Upper lobe of right lung (tissue), 1 donor: Measurements from ENCODE around the gene CDK6. TPM values are rescaled to one million over a fixed set of nuclear protein-coding genes. Genes with fewer than 3 reads are reported as not detected.

Experiments
- ATAC-seq: fragments of 200-7000 bp; cut with Tn5 transposase; one replicate; pipeline ENCODE4 v1.9.1; 2020; ENCODE audit warnings: mild to moderate bottlenecking, moderate library complexity
- DNase-seq: peaks from one replicate; pipeline ENCODE4 v3.0.0-alpha.2; 2020
- H3K27ac ChIP-seq: fragments of 200-600 bp; one replicate; pipeline ENCODE4 v1.8.0; 2022
- H3K27me3 ChIP-seq: fragments of 200-600 bp; one replicate; pipeline ENCODE4 v1.8.0; 2022; ENCODE audit warnings: mild to moderate bottlenecking
- H3K36me3 ChIP-seq: fragments of 200-600 bp; one replicate; pipeline ENCODE4 v1.8.0; 2022
- H3K4me1 ChIP-seq: fragments of 200-600 bp; one replicate; pipeline ENCODE4 v1.8.0; 2022
- H3K4me3 ChIP-seq: fragments of 200-600 bp; one replicate; pipeline ENCODE4 v1.8.0; 2022; ENCODE audit warnings: mild to moderate bottlenecking
- H3K9me3 ChIP-seq: fragments of 200-600 bp; one replicate; pipeline ENCODE4 v1.8.0; 2022
- intact Hi-C: fragments of 100-400 bp; cut with DNase I; formaldehyde crosslinking; loops from one replicate; pipeline ENCODE4 v1.11.0; 2022
- total RNA-seq: library from RNA; stranded (reverse); fragmentation: NEBNext Ultra II Directional; extraction: Animal tissue kit (Norgen Biotek cat#: 25700); gene quantifications from one replicate; pipeline ENCODE4 v1.2.1, GENCODE V29; 2021
- TF ChIP-seq, protein P1 (sequence below): fragments of 200-600 bp; IDR thresholded peaks from one replicate; pipeline ENCODE4 v1.8.0; 2022; ENCODE audit warnings: antibody characterized with exemption
- donor health status: DM: no; HTN: yes; CAD: no; lungs with severe emphysema.

CDK6 gene
- total RNA-seq, 1 donor from 2014 or later, result 22.4 TPM

DNA sequence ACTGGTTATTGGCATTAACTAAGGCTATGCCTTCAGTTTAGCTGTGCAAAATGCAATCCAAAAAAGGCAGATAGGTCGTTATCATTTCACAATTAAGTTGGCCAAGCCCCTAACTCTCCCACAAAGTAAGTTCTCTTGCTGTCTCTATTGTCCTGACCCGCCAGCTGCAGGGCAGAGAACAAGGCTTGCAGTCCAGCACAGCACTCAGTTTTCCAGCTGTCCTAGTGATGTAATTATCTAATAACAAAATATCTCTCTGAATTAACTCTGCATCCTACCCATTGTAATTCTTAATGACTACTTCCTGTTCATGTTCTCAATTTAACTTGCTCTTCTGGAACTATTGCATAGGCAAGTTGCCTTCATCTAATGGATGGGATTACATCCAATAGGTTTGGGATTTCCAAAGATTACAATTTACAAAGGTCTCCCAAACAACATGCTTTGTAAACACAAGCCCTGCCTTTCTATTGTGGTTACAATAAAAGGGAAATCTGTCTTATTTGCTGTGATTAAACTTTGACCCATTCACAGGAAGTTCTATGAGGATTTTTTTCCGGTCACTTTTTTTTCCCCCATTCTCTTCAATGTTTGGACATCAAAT, 55.2 kb downstream of the CDK6 start:
- Histone ChIP-seq H3K4me1 (peaks cover 12% of the 10 kb centered on the region), H3K27ac (no peak overlapping the region), H3K27me3 (no peaks in the 10 kb centered on the region), H3K4me3 (no peak overlapping the region), H3K9me3 (no peaks in the 10 kb centered on the region), H3K36me3 (no peaks in the 10 kb centered on the region)
- ATAC-seq (peak; percentile 62), DNase-seq (no peak)
- intact Hi-C loops, result no loop called here
- TF ChIP-seq, protein P1, sequence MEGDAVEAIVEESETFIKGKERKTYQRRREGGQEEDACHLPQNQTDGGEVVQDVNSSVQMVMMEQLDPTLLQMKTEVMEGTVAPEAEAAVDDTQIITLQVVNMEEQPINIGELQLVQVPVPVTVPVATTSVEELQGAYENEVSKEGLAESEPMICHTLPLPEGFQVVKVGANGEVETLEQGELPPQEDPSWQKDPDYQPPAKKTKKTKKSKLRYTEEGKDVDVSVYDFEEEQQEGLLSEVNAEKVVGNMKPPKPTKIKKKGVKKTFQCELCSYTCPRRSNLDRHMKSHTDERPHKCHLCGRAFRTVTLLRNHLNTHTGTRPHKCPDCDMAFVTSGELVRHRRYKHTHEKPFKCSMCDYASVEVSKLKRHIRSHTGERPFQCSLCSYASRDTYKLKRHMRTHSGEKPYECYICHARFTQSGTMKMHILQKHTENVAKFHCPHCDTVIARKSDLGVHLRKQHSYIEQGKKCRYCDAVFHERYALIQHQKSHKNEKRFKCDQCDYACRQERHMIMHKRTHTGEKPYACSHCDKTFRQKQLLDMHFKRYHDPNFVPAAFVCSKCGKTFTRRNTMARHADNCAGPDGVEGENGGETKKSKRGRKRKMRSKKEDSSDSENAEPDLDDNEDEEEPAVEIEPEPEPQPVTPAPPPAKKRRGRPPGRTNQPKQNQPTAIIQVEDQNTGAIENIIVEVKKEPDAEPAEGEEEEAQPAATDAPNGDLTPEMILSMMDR, result no peak

DNA sequence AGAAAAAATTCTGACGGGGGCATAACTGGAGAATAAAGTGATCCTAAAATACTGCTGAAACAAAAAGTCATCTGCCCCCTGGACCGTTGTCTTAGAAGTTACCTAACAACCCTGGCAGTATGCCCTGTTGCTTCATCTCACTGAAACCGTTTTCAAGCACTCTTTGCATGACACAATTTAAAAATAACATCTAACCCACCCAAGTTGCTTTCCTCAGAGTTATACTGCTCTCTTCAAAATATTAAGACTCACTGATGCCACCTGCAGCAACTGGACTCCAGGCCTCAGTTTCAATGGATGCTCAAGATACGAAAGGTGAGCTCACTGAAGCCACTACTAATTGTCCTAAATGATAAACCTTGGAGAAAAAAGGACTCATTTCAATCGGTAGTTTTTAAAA, 57.4 kb downstream of the CDK6 start:
- Histone ChIP-seq H3K4me3 (no peak overlapping the region), H3K27ac (no peak overlapping the region), H3K36me3 (no peaks in the 10 kb centered on the region), H3K9me3 (no peaks in the 10 kb centered on the region), H3K4me1 (peaks cover 12% of the 10 kb centered on the region), H3K27me3 (no peaks in the 10 kb centered on the region)
- intact Hi-C loops, result no loop called here
- ATAC-seq, result peak; percentile 41
- TF ChIP-seq, protein P1, result no peak
- no peak for DNase-seq

DNA sequence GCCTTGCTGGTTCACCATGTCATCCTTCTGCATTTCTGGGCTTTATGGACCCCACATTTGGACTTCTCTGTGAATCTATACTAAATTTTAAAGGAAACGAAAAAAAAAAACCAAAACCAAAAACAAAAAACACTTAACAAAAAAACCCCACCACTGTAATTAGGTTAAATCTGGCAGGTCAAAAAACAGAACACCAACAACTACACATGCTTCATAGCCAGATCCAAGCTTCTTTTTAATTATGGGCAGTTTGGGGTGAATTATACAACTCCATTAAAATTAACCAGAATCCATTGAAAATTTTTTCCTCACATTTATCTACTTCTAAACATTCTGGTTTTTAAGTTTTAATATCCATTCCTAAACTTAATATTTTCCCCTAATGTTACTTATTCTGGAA, 58.4 kb downstream of the CDK6 start:
- no peaks in the 10 kb centered on the region for H3K9me3 ChIP-seq

DNA sequence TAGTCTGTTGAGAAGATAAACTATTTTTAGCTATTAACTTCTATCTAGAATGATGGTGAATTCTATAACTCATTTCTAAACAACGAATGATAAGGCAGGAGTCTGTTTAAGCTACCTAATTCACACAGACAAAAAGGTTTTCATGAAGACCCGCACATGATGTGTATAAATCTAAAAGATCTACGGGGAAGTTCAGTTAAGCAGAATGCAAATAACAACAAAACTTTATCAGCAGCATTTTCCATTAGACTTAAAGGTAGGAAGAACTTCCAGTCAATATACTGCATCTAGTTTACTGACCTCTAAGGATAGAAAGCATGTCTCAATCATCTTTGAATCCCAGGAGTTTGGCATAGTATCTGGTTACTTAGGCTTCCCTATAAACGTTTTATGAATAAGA, 62.6 kb downstream of the CDK6 start:
- intact Hi-C loops, result no loop called here
- no peak for ATAC-seq

More for the DNA sequence above, 58.4 kb downstream of the CDK6 start:
- Histone ChIP-seq H3K4me3 (no peak overlapping the region), H3K27me3 (no peaks in the 10 kb centered on the region), H3K4me1 (peaks cover 12% of the 10 kb centered on the region), H3K27ac (no peak overlapping the region), H3K36me3 (peaks cover 7% of the 10 kb centered on the region)
- intact Hi-C loops, result no loop called here
- no peak for ATAC-seq
- DNase-seq, result no peak
- TF ChIP-seq, protein P1, result no peak

DNA sequence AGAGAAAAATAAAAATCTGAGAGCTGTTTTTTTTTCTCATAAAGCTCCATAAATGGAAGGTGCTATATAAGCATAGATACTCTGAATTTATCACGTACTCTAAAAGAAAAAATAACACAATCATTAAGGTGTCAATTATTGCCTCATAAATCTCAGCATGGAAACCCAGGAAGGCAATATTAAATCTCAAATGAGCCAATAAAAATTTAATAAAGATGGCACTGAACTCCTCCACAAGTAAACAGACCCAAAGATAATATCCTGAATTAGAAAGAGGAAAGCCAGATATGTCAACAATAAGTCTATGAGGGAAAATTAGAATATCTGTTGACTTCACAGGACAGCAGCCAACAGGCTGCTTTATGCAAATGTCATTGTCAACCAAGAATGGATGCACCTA, 66.5 kb downstream of the CDK6 start:
- Histone ChIP-seq H3K27ac (no peak overlapping the region), H3K9me3 (no peaks in the 10 kb centered on the region), H3K36me3 (peaks cover 7% of the 10 kb centered on the region), H3K4me3 (no peak overlapping the region), H3K27me3 (no peaks in the 10 kb centered on the region), H3K4me1 (peaks cover 13% of the 10 kb centered on the region)
- no peak for DNase-seq
- intact Hi-C loops, result no loop called here
- TF ChIP-seq, protein P1, result no peak
- no peak for ATAC-seq

More for the DNA sequence above, 62.6 kb downstream of the CDK6 start:
- H3K27me3 ChIP-seq, result no peaks in the 10 kb centered on the region
- H3K4me1 ChIP-seq, result peaks cover under 1% of the 10 kb centered on the region
- H3K27ac ChIP-seq, result no peak overlapping the region
- TF ChIP-seq, protein P1, result no peak
- H3K4me3 ChIP-seq, result no peak overlapping the region
- no peaks in the 10 kb centered on the region for H3K9me3 ChIP-seq
- peaks cover 7% of the 10 kb centered on the region for H3K36me3 ChIP-seq
- no peak for DNase-seq

DNA sequence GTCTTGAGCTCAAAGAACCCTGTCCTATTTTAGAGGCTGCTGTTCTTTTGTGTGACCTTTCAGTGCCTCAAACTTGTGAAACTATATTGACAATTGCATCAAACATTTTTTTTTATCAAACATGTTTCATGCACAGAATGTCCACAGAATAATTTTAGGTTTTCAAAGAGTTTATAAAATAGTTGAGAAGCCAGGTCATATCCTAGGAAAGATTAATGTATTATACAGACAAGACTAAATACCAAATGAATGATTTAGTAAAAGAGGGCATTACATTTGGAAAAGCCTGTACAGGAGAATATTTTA, 67.0 kb downstream of the CDK6 start:
- Histone ChIP-seq H3K27me3 (no peaks in the 10 kb centered on the region), H3K36me3 (peaks cover 7% of the 10 kb centered on the region), H3K4me1 (peaks cover 13% of the 10 kb centered on the region), H3K4me3 (no peak overlapping the region), H3K27ac (no peak overlapping the region), H3K9me3 (no peaks in the 10 kb centered on the region)
- ATAC-seq, result no peak
- intact Hi-C loops, result no loop called here
- TF ChIP-seq, protein P1, result no peak
- DNase-seq, result no peak
